Ectodermal cell (in vitro differentiated cells): Measurements from ENCODE around the gene RAI14.

Source experiments
- H3K27ac ChIP-seq: 2 replicates; pipeline ENCODE4 v1.7.0; 2013; ENCODE audit warnings: mild to moderate bottlenecking, low read depth, low read length; ENCODE audit not compliant: insufficient read depth, poor library complexity, severe bottlenecking
- H3K27me3 ChIP-seq: 2 replicates; pipeline ENCODE4 v1.7.0; 2013; ENCODE audit warnings: mild to moderate bottlenecking, low read length; ENCODE audit not compliant: insufficient read depth, control insufficient read depth, poor library complexity, severe bottlenecking
- H3K36me3 ChIP-seq: one replicate; pipeline ENCODE4 v1.7.0; 2013; ENCODE audit warnings: low read length; ENCODE audit not compliant: control insufficient read depth, insufficient read depth
- H3K4me1 ChIP-seq: one replicate; pipeline ENCODE4 v1.7.0; 2013; ENCODE audit warnings: low read length; ENCODE audit not compliant: control insufficient read depth, insufficient read depth
- H3K4me3 ChIP-seq: 2 replicates; pipeline ENCODE4 v1.7.0; 2013; ENCODE audit warnings: low read depth, low read length, control low read depth; ENCODE audit not compliant: insufficient read depth
- H3K9me3 ChIP-seq: 2 replicates; pipeline ENCODE4 v1.7.0; 2013; ENCODE audit warnings: mild to moderate bottlenecking, low read length, moderate library complexity; ENCODE audit not compliant: control insufficient read depth
- WGBS, 2 experiments: methylation state at CpG; one replicate each; pipeline ENCODE4 v1.1.7; 2013; ENCODE audit warnings: missing lambda C conversion rate in 2 of 2; 5-methylcytosine and 5-hydroxymethylcytosine counted together

The RAI14 gene

DNA sequence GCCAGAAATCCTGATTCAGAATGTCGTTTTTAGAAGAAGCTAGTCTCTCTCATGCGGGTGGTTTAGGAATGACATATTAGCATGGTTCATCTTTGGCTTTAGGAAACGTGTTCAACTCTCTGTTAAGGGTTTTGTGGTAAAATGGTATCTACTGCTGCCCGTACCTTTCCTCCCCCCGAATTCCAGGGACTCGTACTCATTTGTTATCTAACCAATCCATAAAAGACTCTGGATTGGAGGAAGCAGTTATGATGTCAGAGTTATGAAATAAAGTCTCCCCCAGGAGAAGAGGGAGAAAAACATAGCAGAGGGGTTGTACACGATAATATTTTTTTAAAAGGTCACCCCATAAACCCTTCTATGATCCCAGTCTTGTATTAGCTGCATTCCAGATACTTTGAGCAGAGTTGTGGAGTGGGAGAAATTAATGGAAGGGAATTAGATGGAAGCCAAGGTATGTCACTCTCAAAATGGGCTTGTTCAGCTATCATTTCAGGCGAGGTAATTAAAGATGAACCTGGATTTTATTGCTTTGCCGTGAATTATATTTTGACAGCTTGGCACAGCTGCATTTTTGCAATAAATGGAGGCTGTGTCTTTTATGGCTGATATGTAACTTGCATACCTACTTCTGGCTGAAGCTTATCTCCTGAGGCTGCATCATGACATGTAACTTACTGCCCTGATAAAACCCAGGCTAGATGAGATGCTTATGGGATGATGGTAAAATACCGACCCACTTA is 31.3 kb downstream of the RAI14 start:
- Histone ChIP-seq H3K27ac (no peak overlapping the region), H3K4me3 (no peak overlapping the region), H3K9me3 (no peaks in the 10 kb centered on the region), H3K36me3 (no peaks in the 10 kb centered on the region), H3K4me1 (peaks cover 32% of the 10 kb centered on the region), H3K27me3 (no peaks in the 10 kb centered on the region)
- WGBS, 2 experiments: 91 to 92% methylated on average over 7 to 9 of the region's 10 CpGs

DNA sequence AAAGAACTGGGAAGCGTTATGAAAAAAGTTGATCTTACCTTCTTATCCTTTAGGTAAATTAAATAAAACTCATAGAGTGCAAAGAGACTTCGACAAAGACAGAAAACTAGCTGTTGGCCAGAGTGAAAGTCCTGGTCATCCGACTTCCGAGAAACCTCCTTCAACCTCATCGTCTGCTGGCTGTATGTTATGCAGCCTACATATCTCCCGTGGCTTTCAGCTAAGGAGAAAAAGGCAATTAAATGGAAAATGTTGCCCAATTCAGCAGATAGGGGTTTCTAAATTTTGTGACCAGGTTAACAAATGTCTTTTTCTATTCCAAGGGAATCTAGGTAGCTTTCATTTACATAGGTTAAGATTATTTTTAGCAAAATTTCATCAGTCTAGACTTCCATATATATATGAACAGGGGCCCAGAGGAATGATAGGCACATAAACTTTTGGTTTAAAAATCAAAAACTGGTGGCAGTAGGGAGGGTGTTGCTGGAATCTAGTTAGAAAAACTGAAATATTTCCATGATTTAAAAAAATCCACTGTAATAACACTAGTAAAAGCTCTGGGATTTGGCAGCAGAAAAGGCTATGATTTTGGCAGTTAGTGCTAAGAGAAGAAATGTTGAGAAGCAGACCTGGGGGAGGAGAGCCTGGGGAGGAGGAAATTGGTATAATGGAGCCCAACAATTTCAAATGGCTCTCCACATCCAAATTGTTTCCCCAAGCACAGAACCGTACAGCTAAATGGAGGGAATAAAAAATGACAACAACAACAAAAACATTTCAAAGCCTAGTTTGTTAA is 32.1 kb downstream of the RAI14 start:
- peaks cover 32% of the 10 kb centered on the region for H3K4me1 ChIP-seq
- H3K27me3 ChIP-seq: no peaks in the 10 kb centered on the region
- H3K9me3 ChIP-seq: no peaks in the 10 kb centered on the region
- no peak overlapping the region for H3K27ac ChIP-seq
- no peaks in the 10 kb centered on the region for H3K36me3 ChIP-seq
- WGBS, 2 experiments: 93 to 98% methylated on average over 6 to 7 of the region's 7 CpGs
- no peak overlapping the region for H3K4me3 ChIP-seq

GRCh38 chr5:34690301-34690700 is 34.2 kb downstream of the RAI14 start:
- Histone ChIP-seq H3K4me1 (peaks cover 25% of the 10 kb centered on the region), H3K4me3 (no peak overlapping the region), H3K27ac (no peak overlapping the region), H3K27me3 (no peaks in the 10 kb centered on the region), H3K36me3 (no peaks in the 10 kb centered on the region), H3K9me3 (no peaks in the 10 kb centered on the region)
- WGBS, 2 experiments: 78 to 81% methylated on average over 8 of the region's 8 CpGs

- Histone ChIP-seq H3K4me1 (peaks cover 19% of the 10 kb centered on the region), H3K4me3 (no peak overlapping the region), H3K9me3 (no peaks in the 10 kb centered on the region), H3K27ac (no peak overlapping the region), H3K27me3 (no peaks in the 10 kb centered on the region), H3K36me3 (no peaks in the 10 kb centered on the region)
- 67 to 95% methylated on average over 1 of the region's 2 CpGs for WGBS, 2 experiments
Measured at GRCh38 chr5:34690898-34691297, 34.8 kb downstream of the RAI14 start.

- H3K9me3 ChIP-seq: no peaks in the 10 kb centered on the region
- no peaks in the 10 kb centered on the region for H3K27me3 ChIP-seq
- WGBS, 2 experiments: 76 to 80% methylated on average over 2 to 5 of the region's 6 CpGs
- peaks cover 15% of the 10 kb centered on the region for H3K4me1 ChIP-seq
- no peak overlapping the region for H3K27ac ChIP-seq
- no peak overlapping the region for H3K4me3 ChIP-seq
- H3K36me3 ChIP-seq: no peaks in the 10 kb centered on the region
Measured at GRCh38 chr5:34691326-34691725, 35.2 kb downstream of the RAI14 start.

DNA sequence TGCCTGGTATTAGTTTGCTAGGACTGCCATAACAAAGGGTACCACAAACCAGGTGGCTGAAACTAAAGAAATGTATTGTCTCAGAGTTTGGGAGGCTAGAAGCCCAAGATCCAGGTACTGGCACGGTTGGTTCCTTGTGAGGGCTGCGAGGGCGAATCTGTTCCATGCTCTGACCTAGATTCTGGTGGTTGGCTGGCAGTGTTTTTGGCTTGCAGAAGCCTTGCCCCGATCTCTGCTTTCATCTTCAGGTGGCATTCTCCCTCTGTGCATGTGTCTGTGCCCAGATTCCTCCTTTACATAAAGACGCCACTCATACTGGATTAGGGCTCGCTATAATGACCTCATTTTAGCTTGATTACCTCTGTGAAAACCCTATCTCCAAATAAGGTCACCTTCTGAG is 36.7 kb downstream of the RAI14 start:
- Histone ChIP-seq H3K27me3 (no peaks in the 10 kb centered on the region), H3K4me1 (peaks cover 5% of the 10 kb centered on the region), H3K36me3 (no peaks in the 10 kb centered on the region), H3K27ac (no peak overlapping the region), H3K4me3 (no peak overlapping the region), H3K9me3 (no peaks in the 10 kb centered on the region)
- WGBS, 2 experiments: 92 to 95% methylated on average over 6 of the region's 6 CpGs

- H3K9me3 ChIP-seq: no peaks in the 10 kb centered on the region
- no peaks in the 10 kb centered on the region for H3K36me3 ChIP-seq
- WGBS, 2 experiments: 92 to 95% methylated on average over 1 of the region's 1 CpG
- no peak overlapping the region for H3K4me3 ChIP-seq
- H3K27me3 ChIP-seq: no peaks in the 10 kb centered on the region
- H3K4me1 ChIP-seq: peaks cover 5% of the 10 kb centered on the region
- no peak overlapping the region for H3K27ac ChIP-seq
Measured at GRCh38 chr5:34694012-34694411, 37.9 kb downstream of the RAI14 start.

DNA sequence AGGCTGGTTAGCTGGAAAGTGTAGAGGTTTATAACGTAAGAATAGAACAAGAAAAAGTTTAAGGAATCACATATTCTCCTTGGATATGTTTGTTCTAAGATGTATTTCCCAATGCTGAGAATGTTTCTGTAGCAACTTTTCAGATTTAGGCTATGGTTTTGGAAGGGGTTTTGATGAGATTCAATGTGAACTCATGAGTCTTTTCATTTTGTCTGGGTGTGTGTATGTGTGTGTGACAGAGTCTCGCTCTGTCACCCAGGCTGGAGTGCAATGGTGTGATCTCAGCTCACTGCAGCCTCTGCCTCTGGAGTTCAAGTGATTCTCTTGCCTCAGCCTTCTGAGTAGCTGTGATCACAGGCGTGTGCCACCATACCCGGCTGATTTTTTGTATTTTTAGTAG is 38.6 kb downstream of the RAI14 start:
- no peak overlapping the region for H3K4me3 ChIP-seq
- H3K36me3 ChIP-seq: no peaks in the 10 kb centered on the region
- 94% methylated on average over 4 of the region's 4 CpGs for WGBS, 2 experiments
- H3K27ac ChIP-seq: no peak overlapping the region
- no peaks in the 10 kb centered on the region for H3K27me3 ChIP-seq
- peaks cover 5% of the 10 kb centered on the region for H3K4me1 ChIP-seq
- H3K9me3 ChIP-seq: no peaks in the 10 kb centered on the region

DNA sequence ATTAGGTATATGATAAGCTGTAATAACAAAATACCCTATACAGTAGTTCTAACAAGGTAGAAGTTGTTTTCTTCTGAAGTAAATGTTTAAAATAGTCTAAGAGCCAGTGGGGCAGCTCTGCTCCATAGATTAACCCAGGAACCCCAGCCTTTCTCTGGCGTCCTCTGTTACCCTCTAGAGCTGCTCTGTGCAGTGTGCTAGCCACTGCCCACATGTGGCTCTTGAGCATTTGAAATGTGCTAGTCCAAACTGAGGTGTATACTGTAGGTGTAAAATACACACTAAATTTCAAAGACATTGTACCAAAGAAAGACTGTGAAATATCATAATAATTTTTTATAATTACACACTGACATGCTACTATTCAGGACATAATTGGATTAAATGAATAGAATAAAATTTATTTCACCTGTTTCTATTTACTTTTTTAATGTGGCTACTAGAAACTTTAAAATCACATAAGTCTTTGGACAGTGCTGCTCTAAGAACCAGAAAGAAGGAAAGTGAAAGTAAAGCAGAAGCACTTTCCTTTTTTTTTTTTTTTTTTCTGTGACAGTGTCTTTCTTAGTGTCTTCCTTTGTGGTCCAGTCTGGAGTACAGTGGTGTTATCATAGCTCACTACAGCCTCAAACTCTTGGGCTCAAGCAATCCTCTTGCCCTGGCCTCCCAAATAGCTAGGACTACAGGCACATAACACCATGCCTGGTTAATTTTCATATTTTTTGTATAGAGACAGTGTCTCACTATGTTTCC is 39.3 kb downstream of the RAI14 start:
- WGBS, 2 experiments: 92 to 100% methylated on average over 1 of the region's 1 CpG
- Histone ChIP-seq H3K27me3 (no peaks in the 10 kb centered on the region), H3K9me3 (no peaks in the 10 kb centered on the region), H3K4me3 (no peak overlapping the region), H3K36me3 (no peaks in the 10 kb centered on the region), H3K27ac (no peak overlapping the region), H3K4me1 (no peaks in the 10 kb centered on the region)
